Testis (tissue), 2 donors: Measurements from ENCODE around the gene NCEH1.

ENCODE experiments used
- CTCF ChIP-seq, 3 experiments: fragments of 450-650 bp in 2 of 3; fragments of 200-600 bp in 1 of 3; sonication (generic) in 1 of 3; IDR thresholded peaks; one replicate each; pipeline ENCODE4 v1.5.1; 2016 to 2019; ENCODE audit warnings: antibody characterized with exemption in 3 of 3, mild to moderate bottlenecking in 2 of 3, moderate library complexity in 1 of 3
- POLR2A ChIP-seq: fragments of 450-650 bp; IDR thresholded peaks from one replicate; pipeline ENCODE4 v1.6.1; 2017; ENCODE audit warnings: antibody characterized with exemption, mild to moderate bottlenecking, moderate library complexity

GRCh38 chr3:172615296-172615695, 95.6 kb downstream of the NCEH1 start:
- TF ChIP-seq CTCF (IDR thresholded peaks at IDR 0.05) (no peak), POLR2A (no peak)
